Brain pericyte (primary cell): Measurements from ENCODE around the gene ATP9B.
"Not testable (repeated sequence)": the region's sequence is repeated elsewhere in the genome, so short reads cannot be mapped to it uniquely, and the experiment has no call there.

Source experiments
- DNase-seq: peaks from one replicate; pipeline ENCODE4 v3.0.0-alpha.2; 2012; ENCODE audit warnings: low read depth, low spot score

ATP9B gene

GRCh38 chr18:79136742-79137141, 67.5 kb downstream of the ATP9B start:
- no peak for DNase-seq

- DNase-seq, result no peak
Observed at GRCh38 chr18:79139206-79139605, 70.0 kb downstream of the ATP9B start.

- no peak for DNase-seq
Observed at GRCh38 chr18:79147014-79147413, 77.8 kb downstream of the ATP9B start.

GRCh38 chr18:79151191-79151590, 82.0 kb downstream of the ATP9B start:
- DNase-seq, result no peak

- DNase-seq, result no peak
Observed at GRCh38 chr18:79156327-79156726, 87.1 kb downstream of the ATP9B start.

- no peak for DNase-seq
Observed at GRCh38 chr18:79164706-79165105, 95.5 kb downstream of the ATP9B start.

- DNase-seq, result no peak
Observed at GRCh38 chr18:79166702-79167101, 97.5 kb downstream of the ATP9B start.

GRCh38 chr18:79167526-79168190, 98.5 kb downstream of the ATP9B start:
- no peak for DNase-seq

- no peak for DNase-seq
Observed at GRCh38 chr18:79169958-79170555, 100.9 kb downstream of the ATP9B start.

- not testable (repeated sequence) for DNase-seq
Observed at GRCh38 chr18:79172331-79172730, 103.1 kb downstream of the ATP9B start.

- no peak for DNase-seq
Observed at GRCh38 chr18:79173742-79174141, 104.5 kb downstream of the ATP9B start.

GRCh38 chr18:79178113-79178531, 108.9 kb downstream of the ATP9B start:
- no peak for DNase-seq

GRCh38 chr18:79182047-79182713, 113.0 kb downstream of the ATP9B start:
- DNase-seq, result no peak

- no peak for DNase-seq
Observed at GRCh38 chr18:79185648-79186047, 116.5 kb downstream of the ATP9B start.

- DNase-seq, result no peak
Observed at GRCh38 chr18:79186649-79187048, 117.5 kb downstream of the ATP9B start.

- DNase-seq, result no peak
Observed at GRCh38 chr18:79187532-79188277, 118.5 kb downstream of the ATP9B start.

- no peak for DNase-seq
Observed at GRCh38 chr18:79191418-79191817, 122.2 kb downstream of the ATP9B start.

- DNase-seq, result no peak
Observed at GRCh38 chr18:79191956-79192355, 122.8 kb downstream of the ATP9B start.

- no peak for DNase-seq
Observed at GRCh38 chr18:79193826-79194225, 124.6 kb downstream of the ATP9B start.

- DNase-seq, result no peak
Observed at GRCh38 chr18:79195716-79196683, 126.8 kb downstream of the ATP9B start.

GRCh38 chr18:79197531-79197930, 128.3 kb downstream of the ATP9B start:
- no peak for DNase-seq
